Activated naive CD4-positive, alpha-beta T cell treated with anti-CD3 and anti-CD28 coated beads, Interleukin-2, amount 50 U/mL, for 72 hours (primary cell): ENCODE results near the gene BABAM1. TPM values are rescaled to one million over a fixed set of nuclear protein-coding genes. Genes with fewer than 3 reads are reported as not detected.
A peak's percentile ranks its signal among the peaks of the same experiment; 100 is the strongest.

Experiments
- ATAC-seq, 2 donors: fragments of 150-1000 bp; cut with Tn5 transposase; 2 replicates each; pipeline ENCODE4 v1.10.0; 2021; ENCODE audit warnings: mild to moderate bottlenecking in 2 of 2, moderate library complexity in 2 of 2
- DNase-seq, 2 donors: peaks; one replicate each; pipeline ENCODE4 v3.0.0; 2021 to 2022; ENCODE audit warnings: low spot score in 2 of 2
- H3K27ac Mint-ChIP-seq, 2 donors: one replicate each; pipeline ENCODE4 v1.8.0; 2022; ENCODE audit warnings: mild to moderate bottlenecking in 2 of 2, mixed read lengths in 2 of 2
- H3K36me3 Mint-ChIP-seq, 2 donors: one replicate each; pipeline ENCODE4 v1.8.0; 2022; ENCODE audit warnings: mixed read lengths in 2 of 2
- H3K9me3 Mint-ChIP-seq, 2 donors: one replicate each; pipeline ENCODE4 v1.8.0; 2022; ENCODE audit warnings: mixed read lengths in 2 of 2
- total RNA-seq, 2 donors: library from RNA; stranded (reverse); gene quantifications; one replicate each; pipeline ENCODE4 v1.2.3, GENCODE V29; 2022

BABAM1 gene
- 100 to 1,000 TPM; 115 to 125 TPM for total RNA-seq

DNA sequence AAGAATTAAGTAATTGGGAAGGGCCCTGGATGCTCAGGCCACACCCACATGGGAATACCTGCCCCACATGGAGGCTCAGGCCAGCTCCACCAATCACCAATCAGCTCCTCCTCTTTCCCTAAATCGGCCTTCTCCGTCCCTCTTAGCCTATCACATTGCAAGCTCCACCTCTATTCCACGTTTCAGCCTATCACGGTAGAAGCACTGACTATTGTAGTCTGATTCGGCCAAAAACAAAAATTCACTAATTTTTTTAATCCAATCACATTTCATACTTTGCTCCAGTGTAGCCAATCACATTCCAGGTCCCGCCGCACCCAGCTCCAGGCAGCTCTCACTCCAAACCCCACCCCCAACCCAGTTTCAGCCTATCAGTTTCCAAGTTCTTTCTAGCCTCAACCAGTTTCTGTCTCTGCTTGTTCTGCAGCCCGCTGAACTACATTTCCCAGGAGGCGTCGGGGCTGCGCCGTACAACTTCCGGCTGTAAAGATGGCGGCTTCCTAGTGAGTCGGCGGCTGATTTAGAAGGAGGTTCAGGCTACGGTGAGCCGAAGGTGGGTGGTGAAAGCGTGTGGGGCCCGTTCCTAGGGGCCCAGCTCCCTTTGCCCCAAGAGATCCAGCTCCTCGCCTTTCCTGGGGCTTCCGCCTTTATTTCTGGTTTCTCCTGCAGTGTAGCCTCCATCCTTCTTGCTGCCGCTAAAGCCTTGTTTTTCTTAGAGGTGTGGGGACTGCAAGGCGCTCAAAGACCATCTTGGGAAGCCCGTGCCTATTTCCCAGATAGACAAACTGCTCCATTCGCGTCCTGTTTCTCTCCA, at the start of gene BABAM1:
Gene BABAM1, plus strand, starts transcription at position 469 of the 814 bp plus-strand sequence. CDS start 1,364 bp downstream, outside the sequence.
- H3K36me3 Mint-ChIP-seq = peaks cover 5 to 8% of the 10 kb centered on the region in 2 donors
- no peaks in the 10 kb centered on the region for H3K9me3 Mint-ChIP-seq
- H3K27ac Mint-ChIP-seq = peak within 1 kb of the TSS; percentile 63 to 90
- DNase-seq = peak; percentile 92 to 96
- ATAC-seq = peak; percentile 94 to 95

DNA sequence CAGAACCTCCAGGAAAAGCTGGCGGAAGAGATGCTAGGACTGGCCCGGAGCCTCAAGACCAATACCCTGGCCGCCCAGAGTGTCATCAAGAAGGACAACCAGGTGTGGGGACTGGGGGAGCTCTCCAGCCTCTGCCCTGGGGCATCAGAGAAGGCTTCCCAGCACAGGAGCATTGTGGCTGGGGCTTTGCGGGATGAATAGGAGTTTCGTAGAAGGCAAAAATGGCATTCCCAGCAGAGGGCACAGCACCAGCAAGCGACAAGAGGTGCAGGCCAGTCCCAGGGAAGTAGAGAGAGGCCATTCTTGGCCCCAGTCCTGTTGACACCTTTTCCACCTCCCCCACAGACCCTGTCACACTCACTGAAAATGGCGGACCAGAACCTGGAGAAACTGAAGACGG, 48.0 kb upstream of the BABAM1 start:
- H3K27ac Mint-ChIP-seq = peak overlapping the region in 1 of 2 donors; percentile 44
- peaks cover 5 to 22% of the 10 kb centered on the region in 2 donors for H3K36me3 Mint-ChIP-seq
- ATAC-seq (no peak), DNase-seq (no peak)
- no peaks in the 10 kb centered on the region for H3K9me3 Mint-ChIP-seq

DNA sequence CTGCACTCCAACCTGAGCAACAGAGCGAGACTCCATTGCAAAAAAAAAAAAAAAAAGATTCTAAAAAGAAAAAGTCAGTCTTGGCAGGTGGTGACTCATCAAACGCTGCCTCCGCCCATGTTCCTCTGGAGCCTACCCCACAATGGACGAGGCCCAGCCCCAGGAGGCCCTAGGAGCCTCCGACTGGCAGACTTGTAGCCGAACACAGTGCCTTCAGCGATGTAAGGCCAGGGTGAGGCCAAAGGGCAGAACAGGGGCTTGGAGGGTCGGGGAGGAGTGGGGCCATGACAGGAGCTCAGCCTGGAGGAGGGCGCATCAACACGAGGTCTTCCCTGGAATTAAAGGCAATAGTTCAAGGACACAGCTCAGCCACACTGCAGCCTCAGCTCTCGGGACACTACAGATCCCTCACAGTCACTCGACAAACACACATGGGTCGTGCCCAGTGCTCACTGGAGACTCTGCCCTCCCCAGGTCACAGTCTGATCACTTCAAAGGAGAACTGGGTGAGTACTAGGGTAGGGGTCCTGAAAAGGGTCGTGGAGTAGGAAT, 47.0 kb upstream of the BABAM1 start:
- Mint-ChIP-seq H3K9me3 (no peaks in the 10 kb centered on the region), H3K36me3 (peaks cover 5 to 22% of the 10 kb centered on the region in 2 donors), H3K27ac (peak overlapping the region in 1 of 2 donors; percentile 74)
- DNase-seq = no peak
- peak in 1 of 2 donors; percentile 9 for ATAC-seq

DNA sequence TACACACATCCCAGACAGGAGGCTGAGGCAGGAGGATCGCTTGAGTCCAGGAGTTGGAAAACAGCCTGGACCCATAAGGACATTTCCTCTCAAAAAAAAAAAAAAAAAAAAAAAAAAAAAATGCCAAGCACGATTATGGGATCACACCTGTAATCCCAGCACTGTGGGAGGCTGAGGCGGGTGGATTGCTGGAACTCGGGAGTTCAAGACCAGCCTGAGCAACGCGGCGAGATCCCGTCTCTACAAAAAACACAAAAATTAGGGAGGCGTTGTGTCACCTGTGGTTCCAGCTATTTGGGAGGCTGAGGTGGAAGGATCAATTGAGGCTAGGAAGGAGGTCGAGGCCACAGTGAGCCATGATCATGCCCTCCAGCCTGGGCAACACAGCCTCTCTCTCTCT, 42.2 kb upstream of the BABAM1 start:
- Mint-ChIP-seq H3K27ac (no peak overlapping the region), H3K9me3 (no peaks in the 10 kb centered on the region), H3K36me3 (no peaks in the 10 kb centered on the region)
- DNase-seq (no peak), ATAC-seq (no peak)

DNA sequence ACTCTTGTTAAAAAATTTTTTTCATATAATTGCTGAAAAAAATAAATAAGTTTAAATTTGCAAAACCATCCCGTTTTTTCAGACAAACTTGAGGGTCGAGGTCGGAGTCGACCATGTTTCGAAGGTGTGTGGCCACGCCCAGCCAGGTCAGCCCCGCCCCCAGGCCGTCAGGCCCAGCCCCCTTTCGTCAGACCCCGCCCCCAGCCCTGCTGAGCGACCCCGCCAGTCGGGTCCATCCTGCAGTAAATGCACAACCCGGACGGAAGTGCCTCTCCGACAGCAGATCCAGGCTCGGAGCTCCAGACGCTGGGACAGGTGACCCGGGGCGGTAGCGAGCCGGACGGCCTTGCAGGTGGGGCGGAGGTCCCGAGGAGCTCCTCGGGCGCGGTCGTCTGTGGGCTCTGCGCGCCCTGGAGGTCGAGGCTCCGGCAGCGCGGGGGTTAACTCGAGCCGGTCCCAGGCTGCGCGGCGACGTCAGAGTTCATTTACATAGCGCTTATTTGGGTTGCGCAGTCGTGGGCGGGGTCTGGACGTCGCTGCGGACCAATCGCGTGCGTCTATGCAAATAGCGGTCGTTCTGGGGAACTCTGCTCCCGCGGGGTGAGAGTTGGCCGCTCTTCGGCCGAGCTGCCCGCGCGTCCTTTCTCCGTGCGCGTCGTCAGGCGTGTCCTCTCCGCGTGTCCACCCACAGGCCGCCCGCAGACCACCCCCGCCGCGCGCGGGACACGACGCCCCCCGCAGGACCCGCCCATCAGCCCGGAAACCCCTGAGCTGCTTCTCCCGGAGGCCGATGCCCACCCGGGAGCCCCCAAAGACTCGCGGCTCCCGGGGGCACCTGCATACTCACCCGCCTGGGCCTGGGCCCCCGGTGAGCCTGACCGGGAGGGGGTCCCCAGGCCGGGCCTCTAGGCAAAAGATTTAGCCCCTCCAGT, 41.0 kb upstream of the BABAM1 start, which contains the start of gene OCEL1:
Gene OCEL1, plus strand, starts transcription at position 225 of the 932 bp plus-strand sequence. Its CDS starts 22 bp downstream, at position 247.
- Mint-ChIP-seq H3K36me3 (no peaks in the 10 kb centered on the region), H3K9me3 (no peaks in the 10 kb centered on the region), H3K27ac (peak within 1 kb of the TSS; percentile 84 to 94)
- peak; percentile 91 to 94 for ATAC-seq
- DNase-seq = peak; percentile 93 to 97

DNA sequence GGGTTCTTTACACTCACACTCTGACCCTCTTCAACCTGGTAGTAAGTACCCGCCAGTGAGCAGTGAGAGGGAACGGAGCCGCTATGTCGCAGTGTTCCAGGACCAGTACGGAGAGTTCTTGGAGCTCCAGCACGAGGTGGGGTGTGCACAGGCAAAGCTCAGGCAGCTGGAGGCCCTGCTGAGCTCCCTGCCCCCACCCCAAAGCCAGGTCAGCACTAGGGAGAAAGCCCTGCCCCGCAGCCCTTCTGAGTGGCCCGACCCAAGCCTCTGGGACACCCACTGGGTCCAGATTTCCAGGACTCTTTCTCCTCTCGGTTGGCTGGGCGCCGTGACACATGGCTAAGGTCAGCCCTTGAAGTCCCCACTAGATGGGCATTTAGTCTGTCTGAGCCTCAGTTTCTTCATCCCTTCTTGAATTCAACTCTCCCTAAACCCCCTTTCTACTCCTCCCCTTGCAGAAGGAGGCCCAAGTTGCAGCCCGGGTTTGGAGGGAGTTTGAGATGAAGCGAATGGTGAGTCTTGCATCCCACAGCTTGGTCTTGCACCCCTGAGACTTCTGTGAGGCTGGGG, 39.4 kb upstream of the BABAM1 start:
- Mint-ChIP-seq H3K36me3 (no peaks in the 10 kb centered on the region), H3K9me3 (no peaks in the 10 kb centered on the region), H3K27ac (no peak overlapping the region)
- DNase-seq (no peak), ATAC-seq (no peak)

DNA sequence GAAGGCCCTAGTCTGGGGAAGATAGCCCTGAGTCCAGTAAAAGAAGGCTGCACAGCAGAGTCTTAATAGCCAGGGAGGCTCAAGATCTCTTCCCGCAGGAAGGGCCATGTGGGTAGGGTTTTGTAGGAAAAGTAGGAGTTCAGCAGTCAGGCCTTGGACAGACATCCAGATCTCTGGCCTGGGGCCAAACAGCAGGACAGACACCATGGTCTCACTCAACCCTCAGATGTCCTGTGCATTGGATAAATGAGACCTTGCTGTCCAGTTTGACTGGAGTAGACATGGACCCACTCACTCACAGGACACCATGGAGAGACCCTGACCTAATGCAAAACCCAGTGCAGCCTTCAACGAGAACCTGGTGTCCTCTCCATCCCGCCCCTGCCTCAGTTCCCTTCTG, 37.4 kb upstream of the BABAM1 start:
- ATAC-seq (no peak), DNase-seq (no peak)
- H3K9me3 Mint-ChIP-seq = no peaks in the 10 kb centered on the region
- H3K36me3 Mint-ChIP-seq = no peaks in the 10 kb centered on the region
- no peak overlapping the region for H3K27ac Mint-ChIP-seq

DNA sequence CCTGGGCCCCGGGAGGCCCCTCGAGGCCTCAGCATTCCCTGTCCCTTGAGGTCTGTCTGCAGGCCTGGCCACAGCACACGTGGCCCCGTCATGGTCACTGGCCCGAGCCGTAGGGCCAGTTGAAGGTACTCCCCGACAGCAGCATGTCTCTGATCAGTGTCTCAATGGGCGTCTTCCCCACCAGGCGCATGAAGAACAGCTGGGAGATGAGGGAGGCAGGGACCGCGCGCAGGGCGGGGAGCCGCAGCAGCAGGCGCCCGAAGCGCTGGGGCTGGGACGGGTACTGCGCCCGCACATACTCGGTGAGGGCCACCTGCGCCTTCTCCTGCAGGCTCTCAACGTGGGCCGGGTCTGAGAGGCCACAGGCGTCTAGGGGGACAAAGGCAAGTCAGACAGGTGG, 35.0 kb upstream of the BABAM1 start:
- Mint-ChIP-seq H3K27ac (peak overlapping the region in 1 of 2 donors; percentile 33), H3K9me3 (no peaks in the 10 kb centered on the region), H3K36me3 (no peaks in the 10 kb centered on the region)
- ATAC-seq (no peak), DNase-seq (no peak)

DNA sequence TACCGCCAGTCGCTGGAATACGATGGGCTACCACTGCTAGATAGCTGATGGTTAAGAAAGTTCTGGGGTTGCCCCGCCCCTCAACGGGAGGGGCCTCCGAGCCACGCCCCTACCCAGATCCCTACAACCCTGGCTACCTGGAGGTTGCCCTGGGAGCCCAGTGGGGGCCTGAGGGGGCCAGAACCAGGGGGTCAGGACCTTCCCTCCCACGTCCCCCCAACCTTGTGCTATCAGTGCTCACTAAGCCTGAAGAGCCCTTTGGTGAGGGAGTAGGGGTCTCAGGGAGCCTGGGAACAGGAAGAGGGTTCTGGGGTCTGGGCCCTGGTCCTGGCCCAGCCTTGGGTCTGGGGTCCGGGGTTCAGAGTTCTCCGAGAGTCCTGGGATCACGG, 32.3 kb upstream of the BABAM1 start:
- H3K9me3 Mint-ChIP-seq = no peaks in the 10 kb centered on the region
- DNase-seq (peak; percentile 72 to 78), ATAC-seq (peak; percentile 79)
- peak overlapping the region; percentile 29 to 77 for H3K27ac Mint-ChIP-seq
- no peaks in the 10 kb centered on the region for H3K36me3 Mint-ChIP-seq

DNA sequence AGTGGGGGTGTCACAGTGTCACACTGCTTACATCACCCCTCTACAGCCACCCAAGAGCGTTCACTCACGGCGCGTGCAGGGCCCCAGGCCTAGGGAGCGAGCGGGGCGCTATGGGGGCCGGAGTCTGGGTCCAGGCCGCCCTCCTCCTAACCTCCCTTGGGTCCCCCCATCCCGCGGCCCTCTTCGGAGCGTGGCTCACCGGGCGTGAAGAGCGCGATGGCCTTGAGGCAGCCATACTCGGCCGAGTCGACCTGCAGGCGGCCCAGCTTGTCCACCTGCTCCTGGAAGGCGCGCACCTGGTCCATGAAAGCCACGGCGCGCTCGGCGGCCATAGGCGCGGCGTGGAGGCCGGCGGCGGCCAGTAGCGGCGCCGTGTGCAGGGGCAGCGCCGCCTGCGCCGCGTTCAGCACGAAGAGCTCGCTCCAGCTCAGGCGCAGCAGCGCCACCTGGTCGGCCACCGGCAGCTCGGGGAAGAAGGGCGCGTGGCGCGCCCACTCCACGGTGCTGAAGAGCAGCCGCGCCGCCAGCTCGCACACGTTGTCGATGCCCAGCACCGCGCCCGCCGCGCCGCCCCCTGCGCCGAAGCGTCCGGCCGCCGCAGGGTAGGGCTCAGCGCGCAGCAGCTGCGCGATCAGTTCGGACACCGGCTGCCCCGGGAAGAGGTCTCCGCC, 31.8 kb upstream of the BABAM1 start:
- Mint-ChIP-seq H3K9me3 (no peaks in the 10 kb centered on the region), H3K36me3 (no peaks in the 10 kb centered on the region), H3K27ac (peak overlapping the region; percentile 29 to 77)
- peak; percentile 86 to 89 for ATAC-seq
- DNase-seq = peak; percentile 70 to 72

DNA sequence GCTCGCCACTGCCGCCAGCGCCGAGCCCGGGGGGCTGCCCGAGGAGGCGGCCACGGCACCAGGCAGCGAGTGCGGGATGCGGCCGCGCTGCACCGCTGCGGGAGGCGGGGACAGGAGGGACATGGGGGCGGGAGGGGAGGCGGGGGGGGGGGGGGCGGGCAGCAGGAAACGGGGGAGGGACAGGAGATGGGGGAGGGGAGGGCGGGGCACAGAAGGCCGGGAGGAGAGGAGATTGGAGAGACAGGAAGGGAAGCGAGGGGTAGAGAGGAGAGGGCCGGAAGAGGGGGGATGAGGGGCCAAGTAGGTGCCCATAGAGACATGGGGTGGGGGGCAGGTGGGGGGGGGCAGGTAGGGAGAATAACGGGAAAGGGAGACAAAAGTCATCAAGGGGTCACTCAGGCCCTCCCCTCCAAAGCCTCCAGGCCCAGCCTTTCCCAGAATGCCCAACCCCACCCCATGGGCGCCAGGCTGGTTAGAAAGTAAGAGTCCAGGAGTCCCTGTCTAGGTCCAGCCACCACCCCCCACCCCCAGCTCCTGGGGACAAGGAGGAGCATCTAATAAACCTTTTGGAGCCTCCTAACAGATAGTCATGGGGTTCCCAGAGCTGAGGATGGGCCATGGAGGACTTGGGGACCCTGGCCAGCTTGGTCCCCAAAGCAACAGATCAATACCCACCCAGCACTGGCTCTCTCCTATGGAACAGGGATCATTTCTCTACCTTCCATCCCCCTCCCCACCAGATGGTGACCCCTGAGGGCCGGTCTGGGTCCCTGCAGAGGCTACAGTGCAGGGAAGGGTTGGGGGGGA, 31.1 kb upstream of the BABAM1 start:
- Mint-ChIP-seq H3K36me3 (no peaks in the 10 kb centered on the region), H3K9me3 (no peaks in the 10 kb centered on the region), H3K27ac (no peak overlapping the region)
- DNase-seq = no peak
- ATAC-seq = peak; percentile 40 to 52

DNA sequence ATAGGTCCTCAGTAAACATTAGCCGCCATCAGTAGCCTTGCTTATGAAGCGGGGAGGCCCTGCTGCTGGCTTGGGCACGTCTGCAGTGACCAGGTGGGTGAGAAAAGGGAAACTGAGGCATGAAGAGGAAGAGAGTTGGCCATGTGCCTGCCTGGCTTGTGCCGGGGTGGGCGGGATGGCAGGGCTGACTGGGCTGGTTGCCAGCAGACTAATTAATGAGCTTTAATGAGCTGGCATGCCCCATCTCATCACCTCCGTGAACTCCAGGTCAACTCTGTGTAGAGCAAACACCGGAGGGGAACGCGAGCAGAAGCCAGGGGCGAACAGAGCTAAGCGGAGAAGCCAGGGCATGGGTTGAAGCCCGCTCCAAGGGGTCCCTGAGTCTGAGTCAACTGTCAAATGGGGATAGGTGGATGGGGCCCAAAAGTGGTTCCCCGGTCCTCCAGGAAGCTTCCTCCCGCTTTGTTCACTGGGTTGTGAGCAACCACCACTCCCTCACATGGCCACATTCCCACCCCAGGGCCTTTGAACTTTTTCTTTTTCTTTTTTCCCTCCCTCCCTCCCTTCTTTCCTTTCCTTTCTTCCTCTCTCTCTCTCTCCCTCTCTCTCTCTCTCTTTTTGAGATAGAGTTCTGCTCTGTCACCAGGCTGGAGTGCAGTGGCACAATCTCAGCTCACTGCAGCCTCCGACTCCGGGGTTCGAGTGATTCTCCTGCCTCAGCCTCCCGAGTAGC, 30.3 kb upstream of the BABAM1 start:
- Mint-ChIP-seq H3K9me3 (no peaks in the 10 kb centered on the region), H3K36me3 (no peaks in the 10 kb centered on the region), H3K27ac (no peak overlapping the region)
- no peak for ATAC-seq
- no peak for DNase-seq

DNA sequence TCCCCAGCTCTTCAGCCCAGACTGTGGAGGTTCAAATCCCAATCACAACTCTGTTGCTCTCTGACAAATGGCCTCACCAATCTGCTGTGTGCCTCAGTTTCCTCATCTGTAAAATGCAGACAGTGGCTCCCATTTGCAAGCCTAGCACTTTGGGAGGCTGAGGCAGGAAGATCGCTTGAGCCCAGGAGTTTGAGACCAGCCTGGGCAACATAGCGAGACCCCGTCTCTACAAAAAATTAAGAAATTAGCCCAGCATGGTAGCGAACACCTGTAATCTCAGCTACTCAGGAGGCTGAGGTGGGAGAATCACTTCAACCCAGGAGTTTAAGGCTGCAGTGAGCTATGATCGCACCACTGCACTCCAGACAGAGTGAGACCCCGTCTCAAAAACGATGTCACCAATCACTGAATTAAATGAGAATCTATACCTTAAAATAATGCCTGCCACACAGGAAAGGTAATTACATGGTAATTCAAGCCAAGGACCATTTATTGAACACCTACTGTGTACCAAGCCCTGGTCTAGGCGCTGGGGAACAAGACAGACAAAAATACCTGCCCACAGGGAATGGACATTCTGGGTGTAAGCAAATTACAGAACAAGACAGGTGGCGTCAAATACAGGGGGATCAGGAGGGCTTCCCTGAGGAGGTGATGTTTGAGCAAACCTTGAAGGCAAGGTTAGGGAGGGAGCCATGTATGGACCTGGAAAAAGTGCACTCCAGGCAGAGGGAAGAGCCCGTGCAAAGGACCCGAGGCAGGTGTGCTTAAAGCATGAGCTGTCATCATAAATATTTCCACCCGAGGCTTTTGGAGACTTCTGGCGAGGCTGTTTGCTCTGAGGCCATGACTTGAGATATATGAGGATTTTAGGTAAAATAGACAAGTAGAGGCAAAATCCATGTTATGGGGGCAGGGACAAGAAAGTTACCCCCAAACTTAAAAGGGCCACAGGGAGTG, 29.2 kb upstream of the BABAM1 start:
- H3K9me3 Mint-ChIP-seq = no peaks in the 10 kb centered on the region
- H3K27ac Mint-ChIP-seq = peak overlapping the region in 1 of 2 donors; percentile 81
- no peaks in the 10 kb centered on the region for H3K36me3 Mint-ChIP-seq
- ATAC-seq (no peak), DNase-seq (no peak)
